Heart right ventricle (tissue), 16 donors: ENCODE data around the gene SMYD3. TPM values are rescaled to one million over a fixed set of nuclear protein-coding genes. Genes with fewer than 3 reads are reported as not detected.

Source experiments
- ATAC-seq, 8 donors: fragments of 200-7000 bp; cut with Tn5 transposase; one replicate each; pipeline ENCODE4 v1.9.1; 2020; ENCODE audit warnings: mild to moderate bottlenecking in 8 of 8, moderate library complexity in 8 of 8, moderate number of reproducible peaks in 1 of 8
- DNase-seq, 2 donors: peaks; one replicate each; pipeline ENCODE4 v3.0.0-alpha.2; 2020
- H3K27ac ChIP-seq, 10 donors: fragments of 200-600 bp; sonication (generic) in 2 of 10; one replicate each; pipeline versions ENCODE4 v1.5.0 to v1.8.0; 2020 to 2022; ENCODE audit warnings: mild to moderate bottlenecking in 3 of 10
- H3K27me3 ChIP-seq, 7 donors: fragments of 200-600 bp; one replicate each; pipeline ENCODE4 v1.8.0; 2021 to 2022; ENCODE audit warnings: mild to moderate bottlenecking in 2 of 7
- H3K36me3 ChIP-seq, 9 donors: fragments of 200-600 bp; sonication (generic) in 1 of 9; one replicate each; pipeline versions ENCODE4 v1.5.0 to v1.8.0; 2020 to 2022; ENCODE audit warnings: mild to moderate bottlenecking in 2 of 9
- H3K4me1 ChIP-seq, 9 donors: fragments of 200-600 bp; sonication (generic) in 1 of 9; one replicate each; pipeline versions ENCODE4 v1.5.0 to v1.8.0; 2020 to 2022; ENCODE audit warnings: mild to moderate bottlenecking in 4 of 9
- H3K4me3 ChIP-seq, 10 donors: fragments of 200-600 bp; sonication (generic) in 2 of 10; one replicate each; pipeline versions ENCODE4 v1.5.0 to v1.8.0; 2020 to 2022; ENCODE audit warnings: mild to moderate bottlenecking in 7 of 10, moderate library complexity in 2 of 10
- H3K9me3 ChIP-seq, 11 donors: fragments of 200-600 bp in 10 of 11; sonication (generic) in 2 of 11; one replicate each; pipeline versions ENCODE4 v1.5.0 to v1.8.0; 2013 to 2022; ENCODE audit warnings: mild to moderate bottlenecking in 2 of 11, control low read depth in 1 of 11, moderate library complexity in 1 of 11
- WGBS, 2 donors: extraction: QIAGEN DNeasy Blood & Tissue Kit; methylation state at CpG; one replicate each; pipeline ENCODE4 v1.1.7; 2013; ENCODE audit warnings: inconsistent platforms in 1 of 2; 5-methylcytosine and 5-hydroxymethylcytosine counted together
- intact Hi-C, 10 donors: fragments of 100-400 bp; cut with DNase I; formaldehyde crosslinking; loops; one replicate each; pipeline versions ENCODE4 v1.11.1 to v1.14.2; 2022
- polyA plus RNA-seq, 2 donors: library from polyadenylated mRNA; stranded (reverse); fragments of 200-250 nt; gene quantifications; one replicate each; pipeline ENCODE4 v1.2.3, GENCODE V29; 2013
- total RNA-seq, 10 donors: library from RNA; stranded (reverse); fragmentation: NEBNext Ultra II Directional in 3 of 10; extraction: Animal tissue kit (Norgen Biotek cat#: 25700) in 3 of 10; gene quantifications; one replicate each; pipeline versions ENCODE4 v1.2.1 to v1.2.4, GENCODE V29; 2021 to 2023
- TF ChIP-seq, protein P1 (sequence below), 9 donors: fragments of 200-600 bp; sonication (generic) in 2 of 9; IDR thresholded peaks; one replicate each; pipeline versions ENCODE4 v1.5.0 to v1.8.0; 2021 to 2022; ENCODE audit warnings: antibody characterized with exemption in 9 of 9, mild to moderate bottlenecking in 5 of 9, moderate library complexity in 1 of 9
- donor health status: Arrhythmogenic right ventricular cardiomyopathy.
- donor health status: ischemic (EF 13 %, LVEDD 7.1; RV severe dilation, severe dysfunction).
- donor health status: healthy with polysubstance abuse.
- donor health status: DM: no; HTN: yes; CAD: no.
- donor health status: DM: no; HTN: no; CAD: no.
- donor health status: ischemic (EF 25% LVEDD 6.9; RV normal size, moderate dysfunction).
- donor health status: ischemic (EF 25% LVEDD 5.7; RV mildly dilated, moderate dysfunction).
- donor health status: healthy.
- donor health status: DM: yes; HTN: yes; CAD: no.
- donor health status: Ischemic cardiomyopathy.
- donor health status: ischemic (EF 35%, LVEDD 5.7; RV mildly dilated, moderate dysfunction).
- donor health status: nonischemic (EF 11% LVEDD 7.7; RV severe dilation, severe dysfunction).
- donor health status: DM: yes; HTN: yes; CAD: no.
- donor health status: PGD.
- donor health status: ischemic (EF 29% LVEDD 5.4; RV normal size, mild dysfunction).
- donor health status: nonischemic (EF 23%, LVEDD 6.1; RV moderate dilation, normal function).

Gene SMYD3
- total and polyA plus RNA-seq, 12 donors: 5.9 to 13.9 (median 8.1) TPM

DNA sequence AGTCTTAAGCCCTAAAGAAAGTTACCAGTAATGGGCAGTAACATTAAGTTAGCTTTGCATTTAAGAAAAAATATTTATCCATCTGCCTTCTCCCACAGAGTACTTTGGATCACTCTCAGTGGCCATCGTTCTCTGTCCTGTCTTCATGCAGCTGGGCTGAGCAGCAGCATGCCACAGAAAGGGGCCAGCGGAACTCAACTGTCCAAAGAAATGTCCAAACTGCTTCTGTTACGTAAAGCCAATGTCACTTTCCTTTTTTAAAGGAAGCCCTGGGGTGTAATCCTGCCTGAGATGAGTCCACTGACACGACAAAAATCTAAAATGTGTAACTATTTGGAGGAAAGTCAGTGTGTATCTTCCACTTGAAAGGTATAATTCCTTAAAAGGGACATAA lies 291.6 kb downstream of the SMYD3 start:
- ATAC-seq (no peak), DNase-seq (no peak)
- no peak overlapping the region for H3K4me3 ChIP-seq
- H3K27me3 ChIP-seq: no peaks in the 10 kb centered on the region
- H3K36me3 ChIP-seq: no peaks in the 10 kb centered on the region
- intact Hi-C loops: no loop called here
- H3K4me1 ChIP-seq: peaks cover 0 to 21% (median 0%) of the 10 kb centered on the region in 9 donors
- WGBS, 2 donors: 93 to 95% methylated on average over 4 of the region's 4 CpGs
- H3K27ac ChIP-seq: peak overlapping the region in 1 of 10 donors; percentile 16
- TF ChIP-seq, protein P1, sequence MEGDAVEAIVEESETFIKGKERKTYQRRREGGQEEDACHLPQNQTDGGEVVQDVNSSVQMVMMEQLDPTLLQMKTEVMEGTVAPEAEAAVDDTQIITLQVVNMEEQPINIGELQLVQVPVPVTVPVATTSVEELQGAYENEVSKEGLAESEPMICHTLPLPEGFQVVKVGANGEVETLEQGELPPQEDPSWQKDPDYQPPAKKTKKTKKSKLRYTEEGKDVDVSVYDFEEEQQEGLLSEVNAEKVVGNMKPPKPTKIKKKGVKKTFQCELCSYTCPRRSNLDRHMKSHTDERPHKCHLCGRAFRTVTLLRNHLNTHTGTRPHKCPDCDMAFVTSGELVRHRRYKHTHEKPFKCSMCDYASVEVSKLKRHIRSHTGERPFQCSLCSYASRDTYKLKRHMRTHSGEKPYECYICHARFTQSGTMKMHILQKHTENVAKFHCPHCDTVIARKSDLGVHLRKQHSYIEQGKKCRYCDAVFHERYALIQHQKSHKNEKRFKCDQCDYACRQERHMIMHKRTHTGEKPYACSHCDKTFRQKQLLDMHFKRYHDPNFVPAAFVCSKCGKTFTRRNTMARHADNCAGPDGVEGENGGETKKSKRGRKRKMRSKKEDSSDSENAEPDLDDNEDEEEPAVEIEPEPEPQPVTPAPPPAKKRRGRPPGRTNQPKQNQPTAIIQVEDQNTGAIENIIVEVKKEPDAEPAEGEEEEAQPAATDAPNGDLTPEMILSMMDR (IDR thresholded peaks at IDR 0.05): no peak
- H3K9me3 ChIP-seq: no peaks in the 10 kb centered on the region

DNA sequence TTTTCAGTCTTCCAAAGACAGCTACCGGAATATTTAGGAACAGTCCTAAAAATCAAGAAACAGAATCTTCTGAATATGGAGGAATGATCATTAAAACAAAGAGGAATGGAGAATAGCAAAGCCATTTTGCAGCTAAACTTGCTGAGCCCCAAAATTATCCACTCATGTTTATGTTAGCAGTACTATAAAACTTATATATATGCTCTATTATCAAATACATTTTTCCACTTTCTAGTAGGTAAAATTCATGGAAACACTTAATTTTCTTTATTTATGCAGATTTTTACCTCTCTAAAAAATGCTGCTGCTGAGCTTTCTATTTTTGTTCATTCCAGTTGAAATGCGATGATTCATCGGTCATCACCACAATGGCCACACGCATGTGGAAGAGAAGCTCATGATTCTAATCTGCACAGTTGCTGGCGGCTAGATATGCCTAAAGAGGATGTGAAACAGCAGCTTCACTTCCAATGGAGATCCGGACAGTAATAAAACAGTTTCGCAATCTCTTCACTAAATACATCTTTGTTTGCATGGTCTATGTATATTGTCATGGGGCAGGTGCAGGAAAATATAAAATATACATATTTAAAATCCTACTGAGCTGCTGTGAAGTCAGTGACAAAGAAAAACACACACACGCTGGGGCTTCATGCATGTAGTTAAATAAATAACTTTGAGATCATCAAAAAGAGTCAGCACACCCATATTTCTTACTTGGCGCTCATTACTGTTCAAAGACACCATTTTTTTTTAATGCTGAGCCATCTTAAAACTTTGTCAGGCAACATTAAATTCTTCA lies 292.2 kb downstream of the SMYD3 start:
- WGBS, 2 donors: 71 to 76% methylated on average over 9 of the region's 9 CpGs
- no peaks in the 10 kb centered on the region for H3K27me3 ChIP-seq
- DNase-seq: peak in 1 of 2 donors; percentile 24
- no peak overlapping the region for H3K4me3 ChIP-seq
- no peaks in the 10 kb centered on the region for H3K36me3 ChIP-seq
- peak overlapping the region in 1 of 10 donors; percentile 16 for H3K27ac ChIP-seq
- TF ChIP-seq, protein P1 (IDR thresholded peaks at IDR 0.05): no peak
- H3K9me3 ChIP-seq: no peaks in the 10 kb centered on the region
- peak in 6 of 8 donors; percentile 53 to 82 (median 73) for ATAC-seq
- intact Hi-C loops: no loop called here
- peaks cover 0 to 21% (median 0%) of the 10 kb centered on the region in 9 donors for H3K4me1 ChIP-seq

DNA sequence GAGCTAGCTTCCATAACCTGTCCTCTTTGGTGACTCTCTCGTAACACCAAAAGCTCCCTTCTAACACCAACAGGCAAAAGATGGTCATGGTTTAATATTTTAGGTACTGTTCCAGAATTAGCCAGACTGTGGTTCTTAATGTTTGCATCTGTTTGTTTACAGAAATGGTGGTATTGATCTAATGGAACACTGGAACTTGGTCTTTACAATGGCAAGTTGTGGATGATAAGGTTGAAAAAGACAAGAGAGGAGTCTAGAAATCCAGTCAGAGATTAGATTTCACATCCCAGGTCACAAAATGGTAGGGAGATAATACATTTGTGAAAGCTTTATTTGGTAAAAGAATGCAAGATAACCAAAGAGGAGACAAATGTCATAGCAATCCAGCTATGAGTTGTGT lies 293.1 kb downstream of the SMYD3 start:
- Histone ChIP-seq H3K9me3 (no peaks in the 10 kb centered on the region), H3K27me3 (no peaks in the 10 kb centered on the region), H3K36me3 (no peaks in the 10 kb centered on the region), H3K4me1 (peaks cover 0 to 21% (median 0%) of the 10 kb centered on the region in 9 donors), H3K27ac (no peak overlapping the region), H3K4me3 (no peak overlapping the region)
- DNase-seq (no peak), ATAC-seq (no peak)
- intact Hi-C loops: no loop called here
- 98 to 100% methylated on average over 1 of the region's 1 CpG for WGBS, 2 donors
- TF ChIP-seq, protein P1 (IDR thresholded peaks at IDR 0.05): no peak

- ATAC-seq (no peak), DNase-seq (no peak)
- Histone ChIP-seq H3K4me1 (peaks cover 0 to 21% (median 0%) of the 10 kb centered on the region in 9 donors), H3K4me3 (no peak overlapping the region), H3K27ac (no peak overlapping the region), H3K27me3 (no peaks in the 10 kb centered on the region), H3K36me3 (no peaks in the 10 kb centered on the region), H3K9me3 (no peaks in the 10 kb centered on the region)
- WGBS, 2 donors: 95 to 96% methylated on average over 3 of the region's 3 CpGs
- TF ChIP-seq, protein P1 (IDR thresholded peaks at IDR 0.05): no peak
- intact Hi-C loops: no loop called here
These were observed 293.6 kb downstream of the SMYD3 start for GRCh38 chr1:246213502-246213901.
